ENCODE results near the gene JAKMIP1.

GRCh38 chr4:6049985-6050384, 150.4 kb downstream of the JAKMIP1 start:
- no peak for TF ChIP-seq CTCF (IDR thresholded peaks at IDR 0.05)
- no peak for TF ChIP-seq POLR2A (IDR thresholded peaks at IDR 0.05)

Data from esophagus squamous epithelium (tissue), 4 donors.